Measurements from ENCODE around the gene MMP24OS. TPM values are rescaled to one million over a fixed set of nuclear protein-coding genes. Genes with fewer than 3 reads are reported as not detected.
"Not testable (repeated sequence)": the region's sequence is repeated elsewhere in the genome, so short reads cannot be mapped to it uniquely, and the experiment has no call there.

MMP24OS gene
- total RNA-seq, 2 experiments from 2014 or later = 28.4 to 44.3 TPM

DNA sequence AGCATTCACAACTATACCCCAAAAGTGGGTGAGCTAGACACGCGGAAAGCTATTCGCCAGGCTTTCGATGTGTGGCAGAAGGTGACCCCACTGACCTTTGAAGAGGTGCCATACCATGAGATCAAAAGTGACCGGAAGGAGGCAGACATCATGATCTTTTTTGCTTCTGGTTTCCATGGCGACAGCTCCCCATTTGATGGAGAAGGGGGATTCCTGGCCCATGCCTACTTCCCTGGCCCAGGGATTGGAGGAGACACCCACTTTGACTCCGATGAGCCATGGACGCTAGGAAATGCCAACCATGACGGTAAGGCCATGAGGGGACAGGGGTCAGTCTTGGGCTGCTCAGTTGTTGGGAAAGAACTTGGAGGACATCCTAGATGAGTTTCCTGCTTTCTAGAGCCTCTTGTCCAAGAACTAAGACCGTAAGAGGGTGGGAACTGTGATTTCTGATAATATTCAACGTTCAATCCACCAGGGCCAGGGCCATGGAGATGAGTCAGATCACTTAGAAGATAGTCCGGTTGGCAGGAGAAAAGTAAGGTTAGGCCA, 23.4 kb downstream of the MMP24OS start:
- Mint-ChIP-seq H3K9me3 (ENCODE audit: low read depth) (no peaks in the 10 kb centered on the region), H3K4me1 (peaks cover 28% of the 10 kb centered on the region), H3K27ac (no peak overlapping the region), H3K27me3 (no peaks in the 10 kb centered on the region), H3K36me3 (no peaks in the 10 kb centered on the region), H3K4me3 (no peak overlapping the region)
- DNase-seq (no peak), ATAC-seq (no peak)
- CTCF ChIA-PET = interaction anchor here (1.1 kb wide), 1 partner anchor 14 kb away, joined by 5 read pairs; no protein-coding TSS in a partner anchor

- H3K27ac Mint-ChIP-seq = peak overlapping the region; percentile 63
- no peak overlapping the region for H3K4me3 Mint-ChIP-seq
Observed at GRCh38 chr20:35253010-35253409, 24.9 kb downstream of the MMP24OS start.

DNA sequence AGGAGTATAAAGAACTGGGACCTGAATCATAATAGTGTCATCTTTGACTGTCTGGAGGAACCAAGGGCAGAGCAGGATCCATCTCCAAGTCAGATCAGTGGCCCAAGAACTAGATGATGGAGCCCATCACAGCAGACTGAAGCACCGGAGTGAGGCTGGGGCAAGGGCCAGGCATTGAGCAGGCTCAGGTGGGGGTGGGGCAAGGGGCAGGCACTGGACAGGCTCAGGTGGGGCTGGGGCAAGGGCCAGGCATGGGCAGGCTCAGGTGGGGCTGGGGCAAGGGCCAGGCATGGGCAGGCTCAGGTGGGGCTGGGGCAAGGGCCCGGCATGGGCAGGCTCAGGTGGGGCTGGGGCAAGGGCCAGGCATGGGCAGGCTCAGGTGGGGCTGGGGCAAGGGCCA, 25.3 kb downstream of the MMP24OS start:
- not testable (repeated sequence) for DNase-seq; H3K9me3 Mint-ChIP-seq (ENCODE audit: low read depth); H3K36me3 Mint-ChIP-seq; H3K27me3 Mint-ChIP-seq
- ATAC-seq = peak; percentile 21
- H3K4me3 Mint-ChIP-seq = peak overlapping the region; percentile 46
- H3K27ac Mint-ChIP-seq = peak overlapping the region; percentile 96
- H3K4me1 Mint-ChIP-seq = peaks cover 28% of the 10 kb centered on the region
- CTCF ChIA-PET = interaction anchor here (1.0 to 2.1 kb wide), 4 partner anchors 12 to 25 kb away, joined by 3 to 6 read pairs (median 5); partner anchors contain the start of gene MMP24OS

More at GRCh38 chr20:35253010-35253409, 24.9 kb downstream of the MMP24OS start:
- Mint-ChIP-seq H3K36me3 (no peaks in the 10 kb centered on the region), H3K4me1 (peaks cover 28% of the 10 kb centered on the region), H3K27me3 (no peaks in the 10 kb centered on the region), H3K9me3 (ENCODE audit: low read depth) (no peaks in the 10 kb centered on the region)
- no peak for ATAC-seq
- CTCF ChIA-PET = no interaction called here
- DNase-seq = no peak

DNA sequence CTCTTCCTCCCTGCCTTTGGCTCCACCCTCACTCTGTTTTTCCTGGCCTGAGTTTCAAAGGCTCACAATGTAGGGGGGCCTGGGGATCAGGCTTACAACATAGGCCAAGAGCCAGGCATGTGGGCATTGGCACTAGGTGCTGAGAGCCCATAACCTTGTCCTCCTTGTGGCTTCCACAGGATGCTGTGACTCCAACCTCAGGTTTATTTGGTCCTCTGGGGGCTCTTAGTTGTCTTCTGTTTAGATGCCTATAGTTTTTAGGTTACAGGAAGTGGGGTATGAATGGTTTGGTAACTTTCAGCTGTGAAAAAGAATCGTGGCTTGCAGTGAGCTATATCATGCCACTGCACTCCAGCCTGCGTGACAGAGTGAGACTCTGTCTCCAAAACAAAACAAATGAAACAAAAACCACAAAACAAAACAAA, 25.9 kb downstream of the MMP24OS start:
- peaks cover 28% of the 10 kb centered on the region for H3K4me1 Mint-ChIP-seq
- H3K4me3 Mint-ChIP-seq = peak overlapping the region; percentile 46
- no peaks in the 10 kb centered on the region for H3K27me3 Mint-ChIP-seq
- no peaks in the 10 kb centered on the region for H3K9me3 Mint-ChIP-seq (ENCODE audit: low read depth)
- peak; percentile 88 for DNase-seq
- peak; percentile 93 for ATAC-seq
- H3K27ac Mint-ChIP-seq = peak overlapping the region; percentile 96
- CTCF ChIA-PET = interaction anchor here (1.0 to 2.1 kb wide), 4 partner anchors 13 to 26 kb away, joined by 3 to 6 read pairs (median 5); partner anchors contain the start of gene MMP24OS
- H3K36me3 Mint-ChIP-seq = no peaks in the 10 kb centered on the region

- Mint-ChIP-seq H3K36me3 (no peaks in the 10 kb centered on the region), H3K9me3 (ENCODE audit: low read depth) (no peaks in the 10 kb centered on the region), H3K27ac (peak overlapping the region; percentile 96), H3K27me3 (no peaks in the 10 kb centered on the region), H3K4me3 (peak overlapping the region; percentile 46), H3K4me1 (peaks cover 28% of the 10 kb centered on the region)
- CTCF ChIA-PET = interaction anchor here (0.8 to 2.1 kb wide), 7 partner anchors 13 to 195 kb away, joined by 3 to 6 read pairs (median 4); partner anchors contain the start of genes MMP24 and MMP24OS
- DNase-seq = no peak
- no peak for ATAC-seq
Observed at GRCh38 chr20:35251613-35251940, 26.3 kb downstream of the MMP24OS start.

DNA sequence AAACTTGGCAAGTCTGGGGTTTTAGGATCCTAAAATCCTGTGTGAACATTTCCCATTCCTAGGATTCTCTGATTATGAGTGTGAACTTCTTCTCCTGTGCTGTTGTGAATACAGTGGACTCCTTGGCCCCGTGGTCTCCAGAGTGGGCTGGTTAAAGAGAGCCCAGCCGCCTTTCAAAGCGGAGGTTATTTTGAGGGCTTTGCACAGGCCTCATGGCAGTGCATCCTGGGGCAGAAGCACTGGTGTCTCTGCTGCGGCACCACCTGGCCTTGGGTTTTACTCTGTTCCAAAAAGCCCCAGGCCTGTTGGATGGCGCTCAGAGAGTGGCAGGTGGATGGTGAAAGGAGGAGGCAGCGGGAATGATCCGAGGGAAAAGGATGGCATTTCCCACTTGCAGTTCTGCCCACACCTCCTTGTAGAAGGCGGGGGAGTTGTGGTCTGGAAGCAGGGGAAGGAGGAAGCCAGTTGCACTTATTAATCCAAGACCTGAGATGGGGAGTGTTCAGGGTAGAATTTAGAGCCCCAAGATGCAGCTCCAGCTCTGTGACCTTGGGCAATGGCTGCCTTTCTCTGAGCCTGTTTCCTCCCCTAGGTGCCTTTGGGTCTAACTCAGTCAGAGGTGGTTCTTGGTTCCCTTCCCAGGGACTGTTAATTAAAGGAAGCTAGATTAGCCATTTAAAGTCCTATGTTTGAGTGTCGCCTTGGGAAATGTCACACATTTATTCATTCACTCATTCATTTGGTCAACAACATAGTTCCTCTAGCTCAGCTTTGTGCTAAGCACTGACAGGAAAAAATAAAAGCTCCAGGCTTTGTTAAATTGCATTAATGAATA, 29.1 kb downstream of the MMP24OS start:
- no peaks in the 10 kb centered on the region for H3K27me3 Mint-ChIP-seq
- peaks cover 28% of the 10 kb centered on the region for H3K4me1 Mint-ChIP-seq
- CTCF ChIA-PET = interaction anchor here (0.6 to 2.2 kb wide), 2 partner anchors 16 to 20 kb away, joined by 3 to 7 read pairs; no protein-coding TSS in a partner anchor
- no peaks in the 10 kb centered on the region for H3K9me3 Mint-ChIP-seq (ENCODE audit: low read depth)
- ATAC-seq = no peak
- no peak overlapping the region for H3K27ac Mint-ChIP-seq
- no peak for DNase-seq
- no peak overlapping the region for H3K4me3 Mint-ChIP-seq
- H3K36me3 Mint-ChIP-seq = no peaks in the 10 kb centered on the region

GRCh38 chr20:35246723-35247122, 31.2 kb downstream of the MMP24OS start:
- Mint-ChIP-seq H3K27me3 (no peaks in the 10 kb centered on the region), H3K9me3 (ENCODE audit: low read depth) (no peaks in the 10 kb centered on the region), H3K4me1 (peaks cover 13% of the 10 kb centered on the region), H3K4me3 (no peak overlapping the region), H3K27ac (no peak overlapping the region), H3K36me3 (no peaks in the 10 kb centered on the region)
- no peak for DNase-seq
- ATAC-seq = no peak
- CTCF ChIA-PET = no interaction called here

- CTCF ChIA-PET = no interaction called here
- H3K9me3 Mint-ChIP-seq (ENCODE audit: low read depth) = no peaks in the 10 kb centered on the region
- H3K27ac Mint-ChIP-seq = no peak overlapping the region
- DNase-seq (no peak), ATAC-seq (no peak)
- no peaks in the 10 kb centered on the region for H3K36me3 Mint-ChIP-seq
- no peak overlapping the region for H3K4me3 Mint-ChIP-seq
- peaks cover 7% of the 10 kb centered on the region for H3K27me3 Mint-ChIP-seq
- no peaks in the 10 kb centered on the region for H3K4me1 Mint-ChIP-seq
Observed at GRCh38 chr20:35243986-35244385, 33.9 kb downstream of the MMP24OS start.

DNA sequence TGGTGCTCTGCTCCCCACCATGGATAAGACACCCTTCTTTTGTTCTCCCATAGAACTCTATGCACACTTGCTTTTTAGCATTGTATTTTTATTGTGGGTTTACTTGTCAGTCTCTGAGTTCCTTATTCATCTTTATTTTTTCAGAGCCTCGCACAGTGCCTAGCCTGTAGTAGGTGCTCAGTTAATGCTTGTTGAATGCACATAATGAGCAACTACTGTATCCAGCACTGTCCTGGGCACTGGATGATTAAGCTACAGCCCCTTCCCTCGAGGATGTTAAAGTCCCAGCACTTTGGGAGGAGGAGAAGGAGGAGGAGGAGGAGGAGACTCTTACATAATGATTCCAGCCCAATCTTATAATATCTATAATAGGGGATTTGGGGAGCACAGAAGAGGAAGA, 34.6 kb downstream of the MMP24OS start:
- no peak for ATAC-seq
- H3K27ac Mint-ChIP-seq = no peak overlapping the region
- peaks cover 5% of the 10 kb centered on the region for H3K4me1 Mint-ChIP-seq
- no peaks in the 10 kb centered on the region for H3K36me3 Mint-ChIP-seq
- DNase-seq = no peak
- H3K4me3 Mint-ChIP-seq = no peak overlapping the region
- CTCF ChIA-PET = interaction anchor here (0.6 kb wide), 1 partner anchor 67 kb away, joined by 4 read pairs; no protein-coding TSS in a partner anchor
- H3K9me3 Mint-ChIP-seq (ENCODE audit: low read depth) = no peaks in the 10 kb centered on the region
- H3K27me3 Mint-ChIP-seq = peaks cover 7% of the 10 kb centered on the region

DNA sequence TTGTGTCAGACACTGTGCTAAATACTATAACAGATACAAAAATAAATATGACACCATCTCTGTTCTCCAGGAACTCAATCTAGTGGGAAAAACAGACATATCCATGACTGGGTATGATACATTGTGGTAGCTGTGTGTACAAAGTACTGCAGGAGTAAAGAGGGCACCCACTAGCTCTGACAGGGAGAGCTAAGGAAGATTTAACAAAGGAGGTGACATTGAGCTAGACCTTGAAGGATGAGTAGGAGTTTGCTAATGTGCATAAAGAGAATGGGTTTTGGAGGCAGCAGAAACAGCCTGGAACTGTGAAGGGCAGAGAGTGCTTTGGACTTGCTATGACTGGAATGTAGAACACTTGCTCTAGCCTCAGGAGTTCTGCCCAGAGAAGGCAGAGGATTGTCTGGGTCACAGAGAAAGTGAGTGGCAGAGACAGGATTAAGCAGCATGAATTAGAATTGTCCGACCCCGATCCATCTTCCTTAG, 37.1 kb downstream of the MMP24OS start:
- peaks cover 8% of the 10 kb centered on the region for H3K4me1 Mint-ChIP-seq
- CTCF ChIA-PET = no interaction called here
- no peak overlapping the region for H3K4me3 Mint-ChIP-seq
- no peaks in the 10 kb centered on the region for H3K9me3 Mint-ChIP-seq (ENCODE audit: low read depth)
- peaks cover 2% of the 10 kb centered on the region for H3K36me3 Mint-ChIP-seq
- no peak overlapping the region for H3K27ac Mint-ChIP-seq
- DNase-seq (no peak), ATAC-seq (no peak)
- H3K27me3 Mint-ChIP-seq = peaks cover 7% of the 10 kb centered on the region

GRCh38 chr20:35240083-35240810, 37.7 kb downstream of the MMP24OS start:
- Mint-ChIP-seq H3K4me1 (peaks cover 8% of the 10 kb centered on the region), H3K4me3 (no peak overlapping the region), H3K9me3 (ENCODE audit: low read depth) (no peaks in the 10 kb centered on the region), H3K36me3 (peaks cover 2% of the 10 kb centered on the region), H3K27ac (no peak overlapping the region), H3K27me3 (peaks cover 7% of the 10 kb centered on the region)
- CTCF ChIA-PET = no interaction called here
- DNase-seq (no peak), ATAC-seq (no peak)

DNA sequence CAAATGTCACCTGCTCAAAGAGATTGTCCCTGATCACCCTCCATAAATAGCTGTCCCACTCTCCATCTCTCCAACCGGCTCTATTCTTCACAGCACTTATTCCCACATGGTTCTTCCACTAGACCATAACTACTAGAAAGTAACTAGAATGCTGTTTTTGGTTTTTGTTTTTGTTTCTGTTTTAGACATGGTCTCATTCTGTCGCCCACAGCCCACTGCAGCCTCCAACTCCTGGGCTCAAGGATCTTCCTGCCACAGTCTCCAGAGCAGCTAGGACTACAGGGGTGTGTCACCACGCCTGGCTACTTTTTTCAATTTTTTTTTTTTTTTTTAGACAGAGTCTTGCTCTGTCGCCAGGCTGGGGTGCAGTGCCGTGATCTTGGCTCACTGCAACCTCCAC, 39.2 kb downstream of the MMP24OS start:
- Mint-ChIP-seq H3K4me1 (peaks cover 8% of the 10 kb centered on the region), H3K36me3 (peaks cover 2% of the 10 kb centered on the region), H3K27me3 (peaks cover 7% of the 10 kb centered on the region), H3K27ac (no peak overlapping the region), H3K4me3 (no peak overlapping the region), H3K9me3 (ENCODE audit: low read depth) (no peaks in the 10 kb centered on the region)
- CTCF ChIA-PET = no interaction called here
- ATAC-seq (peak; percentile 49), DNase-seq (no peak)

DNA sequence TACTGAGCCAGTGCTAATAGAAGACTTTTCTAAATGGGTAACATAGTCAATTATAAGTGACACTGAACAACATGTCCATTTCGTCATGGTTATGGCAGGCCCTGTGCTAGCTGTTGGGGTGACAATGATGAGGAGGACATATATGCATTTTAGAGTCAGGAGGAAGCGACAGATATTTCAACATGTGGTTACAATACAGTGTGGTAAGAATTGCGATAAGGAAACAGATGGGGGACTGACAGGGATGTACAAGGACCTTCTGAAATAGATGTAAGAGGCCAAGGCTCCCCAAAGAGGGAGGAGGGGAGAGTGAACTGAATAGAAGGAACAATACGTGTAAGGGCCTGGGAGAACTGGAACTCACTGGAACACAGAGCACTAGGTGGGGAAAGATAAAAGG, 39.8 kb downstream of the MMP24OS start:
- Mint-ChIP-seq H3K27me3 (peaks cover 7% of the 10 kb centered on the region), H3K4me1 (peaks cover 8% of the 10 kb centered on the region), H3K4me3 (no peak overlapping the region), H3K9me3 (ENCODE audit: low read depth) (no peaks in the 10 kb centered on the region), H3K36me3 (peaks cover 2% of the 10 kb centered on the region), H3K27ac (no peak overlapping the region)
- DNase-seq (no peak), ATAC-seq (no peak)
- CTCF ChIA-PET = no interaction called here

Measured in activated CD8-positive, alpha-beta memory T cell treated with anti-CD3 and anti-CD28 coated beads, Interleukin-2, amount 10 ng/mL, durations not matched to agents 7 days and 5 days (primary cell).